Colonic mucosa (tissue), 4 donors: ENCODE measurements around the gene FAT4. TPM values are rescaled to one million over a fixed set of nuclear protein-coding genes. Genes with fewer than 3 reads are reported as not detected.

Experiments
- DNase-seq: peaks from one replicate; pipeline ENCODE4 v3.0.0-alpha.2; 2020
- H3K27ac ChIP-seq: fragments of 200-600 bp; one replicate; pipeline ENCODE4 v1.8.0; 2021
- H3K27me3 ChIP-seq: fragments of 200-600 bp; one replicate; pipeline ENCODE4 v1.8.0; 2021
- H3K36me3 ChIP-seq: fragments of 200-600 bp; one replicate; pipeline ENCODE4 v1.8.0; 2021
- H3K4me1 ChIP-seq: fragments of 200-600 bp; one replicate; pipeline ENCODE4 v1.8.0; 2021; ENCODE audit warnings: mild to moderate bottlenecking
- H3K4me3 ChIP-seq: fragments of 200-600 bp; one replicate; pipeline ENCODE4 v1.8.0; 2021
- H3K9ac ChIP-seq, 2 donors: one replicate each; pipeline ENCODE4 v1.7.0; 2013; ENCODE audit warnings: control low read depth in 2 of 2, low read depth in 2 of 2, low read length in 2 of 2
- H3K9me3 ChIP-seq: fragments of 200-600 bp; one replicate; pipeline ENCODE4 v1.8.0; 2021
- CTCF ChIP-seq: fragments of 200-600 bp; IDR thresholded peaks from one replicate; pipeline ENCODE4 v1.8.0; 2022; ENCODE audit warnings: antibody characterized with exemption, mild to moderate bottlenecking
- intact Hi-C: fragments of 100-400 bp; cut with DNase I; formaldehyde crosslinking; loops from one replicate; pipeline ENCODE4 v1.14.1; 2022
- total RNA-seq, 2 donors: library from RNA; stranded (reverse); fragmentation: NEBNext Ultra II Directional in 1 of 2; extraction: Animal tissue kit (Norgen Biotek cat#: 25700) in 1 of 2; gene quantifications; one replicate each; pipeline ENCODE4 v1.2.1, GENCODE V29; 2021
- donor health status: healthy.
- donor health status: DM: no; HTN: no; CAD: no.
- donor health status: DM: no; HTN: no; CAD: no.

Gene FAT4
- total RNA-seq, 2 donors from 2014 or later = 1.5 to 4.3 TPM

- Histone ChIP-seq H3K9me3 (no peaks in the 10 kb centered on the region), H3K4me3 (no peak overlapping the region), H3K9ac (no peak overlapping the region), H3K27ac (no peak overlapping the region), H3K4me1 (no peaks in the 10 kb centered on the region), H3K36me3 (no peaks in the 10 kb centered on the region), H3K27me3 (no peaks in the 10 kb centered on the region)
- no peak for TF ChIP-seq CTCF
- intact Hi-C loops = no loop called here
- DNase-seq = no peak
These were observed 17.6 kb upstream of the FAT4 start for GRCh38 chr4:125297116-125297515.

- no peak for DNase-seq
- Histone ChIP-seq H3K27ac (no peak overlapping the region), H3K9ac (no peak overlapping the region), H3K27me3 (no peaks in the 10 kb centered on the region), H3K36me3 (no peaks in the 10 kb centered on the region), H3K4me1 (no peaks in the 10 kb centered on the region), H3K9me3 (no peaks in the 10 kb centered on the region), H3K4me3 (no peak overlapping the region)
- intact Hi-C loops = no loop called here
- TF ChIP-seq CTCF = no peak
These were observed 11.7 kb upstream of the FAT4 start for GRCh38 chr4:125303058-125303457.

GRCh38 chr4:125303821-125304220, 10.9 kb upstream of the FAT4 start:
- no peak for DNase-seq
- H3K9me3 ChIP-seq = no peaks in the 10 kb centered on the region
- no peak overlapping the region for H3K4me3 ChIP-seq
- TF ChIP-seq CTCF = no peak
- no peaks in the 10 kb centered on the region for H3K27me3 ChIP-seq
- no peaks in the 10 kb centered on the region for H3K36me3 ChIP-seq
- H3K27ac ChIP-seq = no peak overlapping the region
- intact Hi-C loops = no loop called here
- no peaks in the 10 kb centered on the region for H3K4me1 ChIP-seq
- no peak overlapping the region for H3K9ac ChIP-seq

GRCh38 chr4:125306112-125306511, 8.6 kb upstream of the FAT4 start:
- H3K36me3 ChIP-seq = no peaks in the 10 kb centered on the region
- intact Hi-C loops = no loop called here

GRCh38 chr4:125306533-125306932, 8.2 kb upstream of the FAT4 start:
- H3K36me3 ChIP-seq = no peaks in the 10 kb centered on the region
- no peak overlapping the region for H3K4me3 ChIP-seq
- no peak overlapping the region for H3K27ac ChIP-seq
- no peaks in the 10 kb centered on the region for H3K9me3 ChIP-seq
- no peaks in the 10 kb centered on the region for H3K4me1 ChIP-seq
- H3K27me3 ChIP-seq = no peaks in the 10 kb centered on the region
- TF ChIP-seq CTCF = no peak
- no peak overlapping the region for H3K9ac ChIP-seq
- intact Hi-C loops = no loop called here
- no peak for DNase-seq

More at GRCh38 chr4:125306112-125306511, 8.6 kb upstream of the FAT4 start:
- Histone ChIP-seq H3K27me3 (no peaks in the 10 kb centered on the region), H3K4me3 (no peak overlapping the region), H3K27ac (no peak overlapping the region), H3K9me3 (no peaks in the 10 kb centered on the region), H3K9ac (no peak overlapping the region), H3K4me1 (no peaks in the 10 kb centered on the region)
- no peak for TF ChIP-seq CTCF
- no peak for DNase-seq

GRCh38 chr4:125311503-125311902, 3.3 kb upstream of the FAT4 start:
- TF ChIP-seq CTCF = no peak
- peaks cover 4% of the 10 kb centered on the region for H3K27me3 ChIP-seq
- no peak overlapping the region for H3K9ac ChIP-seq
- H3K4me1 ChIP-seq = no peaks in the 10 kb centered on the region
- H3K36me3 ChIP-seq = no peaks in the 10 kb centered on the region
- H3K27ac ChIP-seq = no peak overlapping the region
- no peaks in the 10 kb centered on the region for H3K9me3 ChIP-seq
- intact Hi-C loops = loop anchor here (5.0 to 10.0 kb wide), 2 partner anchors 426 to 1293 kb away; no protein-coding TSS in a partner anchor
- DNase-seq = no peak
- H3K4me3 ChIP-seq = no peak overlapping the region
